NB4 (cell line): ENCODE results near the gene LETM1.

Source experiments
- CTCF ChIP-seq: IDR thresholded peaks from one replicate; pipeline ENCODE4 v1.5.1; 2012; ENCODE audit warnings: low read depth, low read length
- MAX ChIP-seq: IDR thresholded peaks from 2 replicates; pipeline ENCODE4 v1.6.1; 2011; ENCODE audit warnings: low read depth, low read length
- POLR2A ChIP-seq: IDR thresholded peaks from 2 replicates; pipeline ENCODE4 v1.6.1; 2011; ENCODE audit warnings: mild to moderate bottlenecking; ENCODE audit not compliant: insufficient read length; ENCODE audit errors: extremely low read depth

GRCh38 chr4:1821679-1822567, 34.0 kb downstream of the LETM1 start:
- TF ChIP-seq CTCF (no peak), MAX (no peak), POLR2A (no peak)
